Spleen (tissue), 11 donors: ENCODE results near the gene CBFA2T2. TPM values are rescaled to one million over a fixed set of nuclear protein-coding genes. Genes with fewer than 3 reads are reported as not detected.

Experiments
- DNase-seq: peaks from one replicate; pipeline ENCODE4 v3.0.0-alpha.2; 2020
- H3K27ac ChIP-seq, 8 donors: fragments of 200-600 bp; sonication (generic) in 7 of 8; 1 replicate in 4 of 8; 2 replicates in 4 of 8; pipeline versions ENCODE4 v1.5.0 to v1.8.0; 2016 to 2021; ENCODE audit warnings: inconsistent platforms in 4 of 8, mild to moderate bottlenecking in 4 of 8, moderate library complexity in 1 of 8
- H3K27me3 ChIP-seq, 7 donors: fragments of 200-600 bp; sonication (generic) in 6 of 7; replicated peaks in 1 of 7; 1 replicate in 4 of 7; 2 replicates in 3 of 7; pipeline versions ENCODE4 v1.5.0 to v1.8.0; 2016 to 2021; ENCODE audit warnings: inconsistent platforms in 3 of 7, mild to moderate bottlenecking in 1 of 7
- H3K36me3 ChIP-seq, 6 donors: fragments of 200-600 bp; sonication (generic) in 5 of 6; 1 replicate in 4 of 6; 2 replicates in 2 of 6; pipeline versions ENCODE4 v1.5.0 to v1.8.0; 2016 to 2021; ENCODE audit warnings: inconsistent platforms in 2 of 6
- H3K4me1 ChIP-seq, 6 donors: fragments of 200-600 bp; sonication (generic) in 5 of 6; 1 replicate in 3 of 6; 2 replicates in 3 of 6; pipeline versions ENCODE4 v1.5.0 to v1.8.0; 2016 to 2021; ENCODE audit warnings: inconsistent platforms in 3 of 6
- H3K4me3 ChIP-seq, 8 donors: fragments of 200-600 bp; sonication (generic) in 7 of 8; 1 replicate in 4 of 8; 2 replicates in 4 of 8; pipeline versions ENCODE4 v1.5.0 to v1.8.0; 2016 to 2021; ENCODE audit warnings: inconsistent platforms in 4 of 8, mild to moderate bottlenecking in 4 of 8, moderate library complexity in 2 of 8
- H3K9me3 ChIP-seq, 8 donors: fragments of 200-600 bp; sonication (generic) in 7 of 8; 1 replicate in 4 of 8; 2 replicates in 4 of 8; pipeline versions ENCODE4 v1.5.0 to v1.8.0; 2016 to 2021; ENCODE audit warnings: inconsistent platforms in 4 of 8
- CTCF ChIP-seq, 11 experiments: fragments of 200-600 bp in 7 of 11; fragments of 450-650 bp in 4 of 11; sonication (generic) in 4 of 11; IDR thresholded peaks in 8 of 11; conservative IDR thresholded peaks in 3 of 11; 1 replicate in 7 of 11; 2 replicates in 4 of 11; pipeline versions ENCODE4 v1.4.0 to v1.8.0; 2016 to 2021; ENCODE audit warnings: antibody characterized with exemption in 11 of 11, inconsistent platforms in 4 of 11, mild to moderate bottlenecking in 1 of 11
- POLR2A ChIP-seq, 3 donors: fragments of 450-650 bp; IDR thresholded peaks; one replicate each; pipeline ENCODE4 v1.5.1; 2017; ENCODE audit warnings: antibody characterized with exemption in 3 of 3, mild to moderate bottlenecking in 1 of 3
- POLR2AphosphoS5 ChIP-seq, 3 donors: sonication (generic); formaldehyde crosslinking; IDR thresholded peaks; one replicate each; pipeline ENCODE4 v1.5.1; 2017; ENCODE audit warnings: antibody characterized with exemption in 3 of 3
- WGBS, 5 donors: extraction: QIAGEN DNeasy Blood & Tissue Kit in 3 of 5; methylation state at CpG; one replicate each; pipeline versions ENCODE4 v1.1.5 to v1.1.7; 2013 to 2018; 5-methylcytosine and 5-hydroxymethylcytosine counted together
- intact Hi-C: fragments of 100-400 bp; cut with DNase I; formaldehyde crosslinking; loops from one replicate; pipeline ENCODE4 v1.15.0; 2023; ENCODE audit warnings: low total_unique reads
- polyA plus RNA-seq, 3 donors: library from polyadenylated mRNA; stranded (reverse); fragments of 200-250 nt; gene quantifications; one replicate each; pipeline ENCODE4 v1.2.1, GENCODE V29; 2013
- total RNA-seq, 7 donors: library from RNA; depleted of rRNA in 3 of 7; stranded (reverse); fragments of >200 nt in 3 of 7; fragmentation: NEBNext Ultra II Directional in 4 of 7; extraction: Animal tissue kit (Norgen Biotek cat#: 25700) in 4 of 7; gene quantifications; one replicate each; pipeline versions ENCODE4 v1.1.0 to v1.2.1, GENCODE V29; 2016 to 2021
- donor health status: healthy with polysubstance abuse.
- donor health status: DM: no; HTN: no; CAD: no; lungs with moderate emphysema.
- donor health status: DM: no; HTN: no; CAD: no.
- donor health status: Bipolar disorder and iron deficiency.
- donor health status: healthy.
- donor health status: DM: no; HTN: no; CAD: no.
- donor health status: DM: yes; HTN: yes; CAD: no.

Gene CBFA2T2
- total and polyA plus RNA-seq, 10 donors, result 3.3 to 25.4 (median 17.8) TPM

- Histone ChIP-seq H3K27me3 (no peaks in the 10 kb centered on the region), H3K4me3 (no peak overlapping the region), H3K9me3 (no peaks in the 10 kb centered on the region), H3K27ac (peak overlapping the region in 2 of 8 donors; percentile 1 to 13), H3K36me3 (peaks cover 0 to 41% (median 16%) of the 10 kb centered on the region in 6 donors), H3K4me1 (peaks cover 0 to 61% (median 27%) of the 10 kb centered on the region in 6 donors)
- 74 to 87% (median 79%) methylated on average over 5 of the region's 5 CpGs for WGBS, 5 donors
- intact Hi-C loops, result no loop called here
- TF ChIP-seq POLR2AphosphoS5 (IDR thresholded peaks at IDR 0.05), result no peak
- TF ChIP-seq POLR2A (IDR thresholded peaks at IDR 0.05), result no peak
- TF ChIP-seq CTCF (IDR thresholded peaks at IDR 0.05 in 8 of 11, conservative IDR thresholded peaks at IDR 0.05 in 3 of 11), result no peak
- DNase-seq, result no peak
Observed at GRCh38 chr20:33604084-33604990, 114.4 kb downstream of the CBFA2T2 start.

- intact Hi-C loops, result no loop called here
- peaks cover 0 to 67% (median 33%) of the 10 kb centered on the region in 6 donors for H3K4me1 ChIP-seq
- 85 to 97% (median 90%) methylated on average over 1 of the region's 1 CpG for WGBS, 5 donors
Observed at GRCh38 chr20:33604991-33605370, 115.1 kb downstream of the CBFA2T2 start.

GRCh38 chr20:33606118-33606771 is 116.3 kb downstream of the CBFA2T2 start:
- no peaks in the 10 kb centered on the region for H3K9me3 ChIP-seq
- 67 to 79% (median 77%) methylated on average over 3 of the region's 3 CpGs for WGBS, 5 donors
- no peak for DNase-seq
- H3K27ac ChIP-seq, result peak overlapping the region in 7 of 8 donors; percentile 12 to 82 (median 52)
- TF ChIP-seq POLR2A (IDR thresholded peaks at IDR 0.05) (no peak), POLR2AphosphoS5 (IDR thresholded peaks at IDR 0.05) (no peak), CTCF (IDR thresholded peaks at IDR 0.05 in 8 of 11, conservative IDR thresholded peaks at IDR 0.05 in 3 of 11) (no peak)
- peaks cover 0 to 43% (median 20%) of the 10 kb centered on the region in 6 donors for H3K36me3 ChIP-seq
- intact Hi-C loops, result no loop called here
- no peaks in the 10 kb centered on the region for H3K27me3 ChIP-seq
- no peak overlapping the region for H3K4me3 ChIP-seq
- peaks cover 0 to 68% (median 34%) of the 10 kb centered on the region in 6 donors for H3K4me1 ChIP-seq

More at GRCh38 chr20:33604991-33605370, 115.1 kb downstream of the CBFA2T2 start:
- Histone ChIP-seq H3K9me3 (no peaks in the 10 kb centered on the region), H3K4me3 (no peak overlapping the region), H3K36me3 (peaks cover 0 to 43% (median 16%) of the 10 kb centered on the region in 6 donors), H3K27ac (peak overlapping the region in 1 of 8 donors; percentile 67), H3K27me3 (no peaks in the 10 kb centered on the region)
- no peak for TF ChIP-seq POLR2A (IDR thresholded peaks at IDR 0.05)
- TF ChIP-seq CTCF (IDR thresholded peaks at IDR 0.05 in 8 of 11, conservative IDR thresholded peaks at IDR 0.05 in 3 of 11), result no peak
- no peak for TF ChIP-seq POLR2AphosphoS5 (IDR thresholded peaks at IDR 0.05)
- DNase-seq, result no peak

- Histone ChIP-seq H3K9me3 (no peaks in the 10 kb centered on the region), H3K27me3 (no peaks in the 10 kb centered on the region), H3K27ac (no peak overlapping the region), H3K4me3 (no peak overlapping the region), H3K4me1 (peaks cover 0 to 45% (median 25%) of the 10 kb centered on the region in 6 donors), H3K36me3 (peaks cover 0 to 74% (median 38%) of the 10 kb centered on the region in 6 donors)
- WGBS, 5 donors, result 72 to 89% (median 82%) methylated on average over 2 of the region's 2 CpGs
- intact Hi-C loops, result no loop called here
- DNase-seq, result no peak
- TF ChIP-seq POLR2AphosphoS5 (IDR thresholded peaks at IDR 0.05) (no peak), CTCF (IDR thresholded peaks at IDR 0.05 in 8 of 11, conservative IDR thresholded peaks at IDR 0.05 in 3 of 11) (no peak), POLR2A (IDR thresholded peaks at IDR 0.05) (no peak)
Observed at GRCh38 chr20:33609504-33609903, 119.6 kb downstream of the CBFA2T2 start.
